ENCODE data around the gene MFAP4. TPM values are rescaled to one million over a fixed set of nuclear protein-coding genes. Genes with fewer than 3 reads are reported as not detected.

The MFAP4 gene
- total RNA-seq, 1 donor from 2014 or later: 205 TPM

- TF ChIP-seq POLR2AphosphoS5 (IDR thresholded peaks at IDR 0.05; ENCODE audit: insufficient read depth in 1 of 2, low read depth in 1 of 2) (peak in 1 of 2 donors; percentile 30), POLR2A (IDR thresholded peaks at IDR 0.05) (no peak)
- no peaks in the 10 kb centered on the region for H3K36me3 ChIP-seq
- no peak for DNase-seq (ENCODE audit: extremely low spot score in 2 of 2)
- intact Hi-C loops (cut with DNase I): loop anchor here (10.0 kb wide), 1 partner anchor 395 kb away; no protein-coding TSS in a partner anchor
- no peaks in the 10 kb centered on the region for H3K27me3 ChIP-seq
- H3K4me1 ChIP-seq: peaks cover 7% of the 10 kb centered on the region
- H3K9me3 ChIP-seq: no peaks in the 10 kb centered on the region
- no peak overlapping the region for H3K27ac ChIP-seq
- H3K4me3 ChIP-seq: no peak overlapping the region
Measured at GRCh38 chr17:19369846-19370492, 17.0 kb downstream of the MFAP4 start.

- H3K36me3 ChIP-seq: no peaks in the 10 kb centered on the region
- TF ChIP-seq CTCF (IDR thresholded peaks at IDR 0.05) (no peak), POLR2AphosphoS5 (IDR thresholded peaks at IDR 0.05; ENCODE audit: insufficient read depth in 1 of 2, low read depth in 1 of 2) (no peak), POLR2A (IDR thresholded peaks at IDR 0.05) (no peak)
- H3K4me3 ChIP-seq: no peak overlapping the region
- no peaks in the 10 kb centered on the region for H3K27me3 ChIP-seq
- intact Hi-C loops (cut with DNase I): loop anchor here (10.0 kb wide), 1 partner anchor 396 kb away; no protein-coding TSS in a partner anchor
- no peaks in the 10 kb centered on the region for H3K9me3 ChIP-seq
- no peak overlapping the region for H3K27ac ChIP-seq
- H3K4me1 ChIP-seq: peaks cover 7% of the 10 kb centered on the region
- DNase-seq (ENCODE audit: extremely low spot score in 2 of 2): no peak
Measured at GRCh38 chr17:19369107-19369778, 17.7 kb downstream of the MFAP4 start.

GRCh38 chr17:19368229-19368628 is 18.8 kb downstream of the MFAP4 start:
- DNase-seq (ENCODE audit: extremely low spot score in 2 of 2): no peak
- H3K4me1 ChIP-seq: peaks cover 7% of the 10 kb centered on the region
- no peaks in the 10 kb centered on the region for H3K36me3 ChIP-seq
- intact Hi-C loops (cut with DNase I): loop anchor here (10.0 kb wide), 1 partner anchor 397 kb away; no protein-coding TSS in a partner anchor
- no peaks in the 10 kb centered on the region for H3K9me3 ChIP-seq
- no peak overlapping the region for H3K4me3 ChIP-seq
- TF ChIP-seq CTCF (IDR thresholded peaks at IDR 0.05): no peak
- TF ChIP-seq POLR2AphosphoS5 (IDR thresholded peaks at IDR 0.05; ENCODE audit: insufficient read depth in 1 of 2, low read depth in 1 of 2): no peak
- TF ChIP-seq POLR2A (IDR thresholded peaks at IDR 0.05): no peak
- no peak overlapping the region for H3K27ac ChIP-seq
- H3K27me3 ChIP-seq: no peaks in the 10 kb centered on the region

GRCh38 chr17:19366637-19366972 is 20.4 kb downstream of the MFAP4 start:
- Histone ChIP-seq H3K4me3 (no peak overlapping the region), H3K27ac (no peak overlapping the region), H3K4me1 (peaks cover 14% of the 10 kb centered on the region), H3K9me3 (no peaks in the 10 kb centered on the region), H3K27me3 (no peaks in the 10 kb centered on the region), H3K36me3 (no peaks in the 10 kb centered on the region)
- intact Hi-C loops (cut with DNase I): loop anchor here (10.0 kb wide), 1 partner anchor 398 kb away; no protein-coding TSS in a partner anchor
- DNase-seq (ENCODE audit: extremely low spot score in 2 of 2): no peak
- TF ChIP-seq POLR2AphosphoS5 (IDR thresholded peaks at IDR 0.05; ENCODE audit: insufficient read depth in 1 of 2, low read depth in 1 of 2) (no peak), POLR2A (IDR thresholded peaks at IDR 0.05) (no peak), CTCF (IDR thresholded peaks at IDR 0.05) (no peak)

- no peaks in the 10 kb centered on the region for H3K36me3 ChIP-seq
- H3K27ac ChIP-seq: no peak overlapping the region
- intact Hi-C loops (cut with DNase I): loop anchor here (10.0 kb wide), 1 partner anchor 399 kb away; no protein-coding TSS in a partner anchor
- DNase-seq (ENCODE audit: extremely low spot score in 2 of 2): no peak
- H3K4me3 ChIP-seq: no peak overlapping the region
- H3K9me3 ChIP-seq: no peaks in the 10 kb centered on the region
- TF ChIP-seq POLR2AphosphoS5 (IDR thresholded peaks at IDR 0.05; ENCODE audit: insufficient read depth in 1 of 2, low read depth in 1 of 2): no peak
- TF ChIP-seq CTCF (IDR thresholded peaks at IDR 0.05): no peak
- TF ChIP-seq POLR2A (IDR thresholded peaks at IDR 0.05): no peak
- H3K27me3 ChIP-seq: no peaks in the 10 kb centered on the region
- H3K4me1 ChIP-seq: peaks cover 18% of the 10 kb centered on the region
Measured at GRCh38 chr17:19365833-19366636, 21.0 kb downstream of the MFAP4 start.

All from vagina (tissue), 2 donors.